Transverse colon (tissue), 4 donors: ENCODE measurements around the gene SYK.

Source experiments
- CTCF ChIP-seq, 5 experiments: fragments of 200-600 bp in 3 of 5; fragments of 450-650 bp in 2 of 5; sonication (generic) in 3 of 5; IDR thresholded peaks; 1 replicate in 2 of 5; 2 replicates in 3 of 5; pipeline ENCODE4 v1.5.1; 2016 to 2017; ENCODE audit warnings: antibody characterized with exemption in 5 of 5, inconsistent platforms in 3 of 5, mild to moderate bottlenecking in 2 of 5, moderate library complexity in 1 of 5
- POLR2A ChIP-seq: fragments of 450-650 bp; IDR thresholded peaks from one replicate; pipeline ENCODE4 v1.6.1; 2016; ENCODE audit warnings: antibody characterized with exemption, mild to moderate bottlenecking, moderate library complexity
- POLR2AphosphoS5 ChIP-seq, 3 donors: sonication (generic); formaldehyde crosslinking; IDR thresholded peaks; one replicate each; pipeline ENCODE4 v1.6.1; 2016; ENCODE audit warnings: antibody characterized with exemption in 3 of 3

GRCh38 chr9:90773617-90774016, 28.0 kb upstream of the SYK start:
- TF ChIP-seq CTCF (IDR thresholded peaks at IDR 0.05) (peak; percentile 7 to 31 (median 29)), POLR2A (no peak), POLR2AphosphoS5 (IDR thresholded peaks at IDR 0.05) (no peak)
